Non-pigmented ciliary epithelial cell (primary cell): ENCODE data around the gene WDFY2.
"Not testable (repeated sequence)": the region's sequence is repeated elsewhere in the genome, so short reads cannot be mapped to it uniquely, and the experiment has no call there.

Experiments used
- DNase-seq: peaks from one replicate; pipeline ENCODE4 v3.0.0-alpha.2; 2010; ENCODE audit warnings: low read depth

The WDFY2 gene

DNA sequence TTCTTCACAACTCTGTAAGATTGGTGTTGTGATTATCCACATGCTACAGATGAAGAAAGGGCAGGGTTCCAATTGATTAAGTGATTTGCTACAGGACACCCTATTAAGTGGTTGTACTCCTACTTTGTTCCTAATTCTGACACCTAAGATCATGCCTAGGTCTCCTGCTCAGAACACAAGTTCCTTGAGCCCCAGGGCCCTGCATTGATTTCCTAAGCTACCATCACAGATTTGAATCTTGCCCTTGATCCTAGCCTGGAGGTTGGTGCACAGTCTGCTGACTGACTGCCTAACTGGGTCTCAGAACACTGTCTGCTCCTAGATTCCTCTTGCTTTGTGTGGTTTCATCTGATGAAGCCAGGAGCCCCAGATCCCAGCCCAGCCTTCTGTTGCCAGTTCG is 19.6 kb upstream of the WDFY2 start:
- no peak for DNase-seq

DNA sequence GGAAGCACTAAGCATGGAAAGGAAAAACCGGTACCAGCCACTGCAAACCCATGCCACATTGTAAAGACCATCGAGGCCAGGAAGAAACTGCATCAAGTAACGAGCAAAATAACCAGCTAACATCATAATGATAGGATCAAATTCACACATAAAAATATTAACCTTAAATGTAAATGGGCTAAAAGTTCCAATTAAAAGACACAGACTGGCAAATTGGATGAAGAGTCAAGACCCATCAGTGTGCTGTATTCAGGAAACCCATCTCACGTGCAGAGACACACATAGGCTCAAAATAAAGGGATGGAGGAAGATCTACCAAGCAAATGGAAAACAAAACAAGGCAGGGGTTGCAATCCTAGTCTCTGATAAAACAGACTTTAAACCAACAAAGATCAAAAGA is 15.3 kb upstream of the WDFY2 start:
- not testable (repeated sequence) for DNase-seq

DNA sequence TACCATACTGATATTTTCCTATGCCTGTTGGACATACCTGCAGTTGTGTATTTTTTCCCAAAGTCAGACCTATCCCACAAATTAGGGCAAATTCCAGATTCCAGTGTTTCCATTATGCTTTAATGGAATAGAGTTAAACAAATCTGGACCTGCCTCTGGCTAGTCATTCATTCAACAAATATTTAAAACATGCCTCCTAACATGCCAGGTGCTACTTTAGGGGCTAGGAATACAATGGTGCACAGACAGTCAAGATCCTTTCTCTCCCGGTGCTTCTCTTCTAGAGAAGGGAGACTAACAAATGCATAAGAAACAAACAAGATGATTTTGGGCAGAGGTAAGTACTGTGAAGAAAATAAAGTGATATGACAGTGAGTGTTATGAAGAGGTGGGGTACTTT is 7.5 kb upstream of the WDFY2 start:
- DNase-seq, result no peak

DNA sequence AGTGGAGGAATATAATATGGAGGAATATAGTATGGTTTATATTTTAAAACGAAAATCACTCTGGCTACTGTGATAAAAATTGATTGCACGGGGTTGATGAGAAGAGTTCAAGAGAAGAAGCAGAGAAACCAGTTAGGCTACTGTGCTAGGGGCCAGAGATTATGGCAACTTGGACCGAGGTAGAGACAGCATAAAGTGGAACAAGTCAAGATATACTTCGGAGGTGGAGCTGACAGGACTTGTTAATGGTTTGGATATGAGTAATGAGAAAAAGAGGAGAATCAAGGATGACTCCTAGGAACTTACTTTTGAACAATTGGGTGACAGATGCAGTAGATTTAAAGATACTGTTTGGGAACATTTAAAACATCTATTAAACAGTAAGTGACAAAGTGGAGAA is 6.6 kb upstream of the WDFY2 start:
- DNase-seq, result no peak

DNA sequence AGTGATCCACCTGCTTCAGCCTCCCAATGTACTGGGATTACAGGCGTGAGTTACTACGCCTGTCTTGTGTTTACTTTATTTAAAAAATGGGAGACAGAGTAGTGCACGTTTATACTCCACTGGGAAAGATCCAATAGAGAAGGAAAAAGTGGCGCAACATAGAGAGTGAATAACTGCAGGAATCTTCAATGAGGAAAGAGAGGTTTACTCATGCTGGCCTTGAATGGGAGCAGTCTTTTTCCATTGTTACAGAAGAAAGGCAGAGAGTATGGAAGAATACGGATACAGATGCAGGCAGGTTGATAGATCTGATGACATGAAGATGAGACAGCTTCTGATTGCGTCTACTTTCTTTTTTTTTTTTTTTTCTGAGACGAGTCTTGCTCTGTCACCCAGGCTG is 4.6 kb upstream of the WDFY2 start:
- DNase-seq, result no peak

DNA sequence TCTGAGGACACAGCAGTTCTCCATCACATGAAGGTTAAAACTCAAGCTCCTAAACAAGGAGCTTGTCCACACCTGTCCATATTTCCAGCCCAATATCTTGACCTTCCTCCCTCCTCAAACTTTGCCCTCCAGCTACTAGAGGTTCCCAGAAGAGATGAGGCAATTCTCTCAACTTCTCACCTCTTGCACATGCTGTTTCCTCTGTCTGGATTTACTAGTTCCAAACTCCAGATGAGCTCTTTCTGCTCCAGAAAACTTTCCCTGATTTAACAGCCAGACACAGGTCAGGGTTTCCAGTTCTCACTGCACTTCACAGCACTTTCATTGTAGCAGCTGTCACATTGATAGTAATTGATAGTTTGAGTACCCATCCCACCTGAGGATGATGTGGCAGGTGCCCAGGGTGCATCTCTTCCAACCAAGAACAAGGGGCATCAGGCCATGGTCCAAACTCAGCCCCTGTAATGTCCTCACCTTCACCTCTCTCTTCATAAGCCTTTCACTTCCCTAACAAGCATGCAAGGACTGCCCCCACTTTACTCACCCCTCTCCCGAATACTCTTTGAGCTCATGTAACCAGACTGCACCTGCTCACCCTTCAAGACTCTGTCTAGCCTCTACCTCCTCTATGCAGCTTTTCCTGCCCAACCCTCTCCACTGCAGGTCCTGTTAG is 3.0 kb upstream of the WDFY2 start:
- no peak for DNase-seq

DNA sequence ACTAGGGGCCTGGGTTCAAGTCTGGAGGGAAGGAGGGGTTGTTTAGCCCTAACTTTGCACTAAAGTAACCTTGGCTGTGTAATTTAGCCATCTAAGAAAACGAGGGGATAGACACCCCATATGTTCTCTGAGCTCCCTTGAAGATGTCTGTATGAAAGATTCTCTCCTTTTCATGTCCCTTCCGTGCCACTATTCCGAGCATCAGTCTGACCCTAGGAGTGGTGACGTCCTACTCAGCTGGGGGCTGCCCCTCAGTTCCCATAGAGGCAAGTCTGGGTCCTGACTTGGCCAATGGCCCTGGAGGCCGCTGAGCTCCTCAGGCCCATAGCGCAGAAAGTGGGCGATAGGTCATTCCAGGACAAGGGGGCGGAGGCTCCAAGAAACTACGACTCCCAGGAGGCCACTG is 790 bp upstream of the WDFY2 start:
- no peak for DNase-seq

DNA sequence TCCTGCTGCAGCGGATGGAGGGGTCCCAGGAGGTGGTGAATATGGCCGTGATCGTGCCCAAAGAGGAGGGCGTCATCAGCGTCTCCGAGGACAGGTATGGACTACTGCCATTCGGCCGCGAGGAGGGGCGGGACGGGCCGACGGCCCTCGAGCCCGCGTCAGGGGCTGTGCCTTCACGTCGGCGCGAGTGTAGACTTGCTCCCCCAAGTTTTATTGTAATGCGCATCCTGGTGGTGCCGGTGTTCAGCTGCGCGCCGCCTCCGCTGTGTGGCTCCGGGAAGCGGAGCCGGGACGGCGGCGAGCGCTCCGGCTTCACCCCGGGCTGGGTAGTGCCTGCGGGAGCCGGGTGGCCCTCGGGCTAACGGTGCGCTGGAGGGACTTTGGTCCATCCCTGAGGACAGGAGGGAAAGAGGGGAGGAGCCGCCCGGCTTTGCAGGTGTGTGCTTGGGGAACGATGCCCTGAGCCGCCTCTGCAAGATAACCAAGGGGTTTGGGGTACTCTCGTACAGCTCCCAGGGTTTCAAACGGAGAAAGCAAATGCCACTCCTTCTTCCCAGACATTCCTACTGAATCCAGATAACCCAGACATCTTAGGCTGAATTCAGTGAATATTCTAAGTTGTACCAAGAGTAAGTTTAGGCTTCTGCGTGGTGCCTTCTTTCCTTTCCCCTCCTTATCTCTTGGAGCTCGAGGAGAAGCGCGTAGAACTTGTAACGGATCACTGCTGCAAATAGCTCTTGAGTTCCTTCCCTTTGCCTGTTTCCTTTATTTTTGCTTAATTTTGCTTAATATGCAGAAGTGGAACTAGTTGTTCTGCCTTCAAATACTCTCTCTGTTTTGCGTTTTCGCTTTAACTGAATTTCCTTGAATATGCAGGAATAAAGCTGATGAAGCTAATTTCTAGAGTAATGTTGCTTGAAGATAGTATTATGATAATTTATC is 740 bp downstream of the WDFY2 start:
- DNase-seq, result no peak

DNA sequence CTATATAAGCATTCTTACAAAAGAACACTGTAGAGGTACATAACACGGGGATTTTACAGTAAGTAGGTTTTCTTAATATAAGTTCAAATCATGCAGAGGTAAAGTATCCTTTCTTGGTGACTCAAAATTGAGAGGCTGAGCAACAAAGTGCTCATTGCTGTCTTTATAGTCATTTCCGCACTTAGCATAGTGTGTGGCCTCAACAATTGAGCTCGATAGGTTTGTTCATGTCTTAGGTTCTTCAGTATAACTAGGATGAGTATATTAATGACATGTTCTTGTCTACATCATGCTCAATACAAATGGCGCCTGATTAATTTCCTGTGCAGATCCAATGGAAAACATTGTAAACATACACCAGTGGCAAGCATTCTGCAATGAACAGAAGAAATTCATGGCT is 1.4 kb downstream of the WDFY2 start:
- DNase-seq, result no peak

DNA sequence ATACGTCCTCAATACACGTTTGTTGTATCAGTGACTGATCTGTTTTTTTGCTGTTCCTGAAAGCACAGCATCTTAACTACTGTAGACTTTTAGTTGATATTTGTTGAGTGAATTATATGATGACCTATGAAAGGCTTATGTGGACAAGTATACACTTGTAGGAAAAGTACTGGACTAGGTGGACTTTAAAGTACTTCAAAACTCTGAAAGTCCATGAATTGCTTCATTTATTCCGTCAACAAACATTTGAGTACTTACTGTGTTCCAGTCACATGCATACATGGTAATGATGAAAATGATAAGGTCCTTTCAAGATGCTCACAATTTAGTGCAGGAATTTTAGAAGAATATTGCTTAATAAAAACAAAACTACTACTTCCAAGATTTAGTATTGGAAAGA is 3.1 kb downstream of the WDFY2 start:
- no peak for DNase-seq

DNA sequence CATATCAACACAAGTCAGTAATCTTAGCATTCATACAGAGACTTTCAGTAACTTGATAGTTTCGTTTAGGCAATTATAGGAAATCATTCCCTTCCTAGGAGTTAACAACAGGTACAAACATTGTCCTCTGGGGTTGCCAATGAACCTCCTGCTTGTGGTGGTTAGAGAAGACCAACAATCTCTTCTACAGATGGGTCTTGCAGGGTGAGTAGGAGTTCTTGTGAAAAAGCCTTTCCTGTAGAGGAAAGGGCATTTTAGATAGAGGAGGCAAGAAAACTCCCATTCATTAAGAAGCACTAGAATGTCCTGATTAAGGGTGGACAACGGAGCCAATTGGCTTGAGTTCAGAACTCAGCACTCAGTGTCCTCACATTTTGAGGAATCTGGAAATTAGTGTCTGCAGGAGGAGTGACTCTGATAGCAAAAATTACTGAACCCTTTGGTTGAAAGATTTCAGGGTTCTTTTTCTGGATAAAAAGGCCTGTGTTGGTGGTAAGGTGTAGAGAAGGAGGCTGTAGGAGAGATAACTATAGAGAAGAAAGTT is 4.2 kb downstream of the WDFY2 start:
- no peak for DNase-seq

DNA sequence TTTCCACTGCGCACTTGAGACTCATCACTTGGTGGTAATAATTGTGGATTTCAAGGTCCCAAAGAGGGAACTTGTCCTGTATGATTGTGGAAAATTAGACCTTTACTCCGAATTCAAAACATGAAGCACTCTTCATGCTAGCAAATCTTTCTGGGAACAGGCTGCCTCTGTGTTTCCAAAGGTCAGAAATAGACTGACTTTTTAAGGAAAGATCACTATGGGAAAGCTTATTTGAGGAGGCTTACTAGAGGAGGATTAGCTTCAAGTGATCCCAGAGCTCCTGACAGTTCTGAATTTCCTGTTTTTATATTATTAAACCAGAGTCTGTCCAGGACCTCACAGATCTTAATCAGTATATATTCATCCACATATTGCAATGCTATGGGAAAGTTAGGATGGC is 5.5 kb downstream of the WDFY2 start:
- no peak for DNase-seq

DNA sequence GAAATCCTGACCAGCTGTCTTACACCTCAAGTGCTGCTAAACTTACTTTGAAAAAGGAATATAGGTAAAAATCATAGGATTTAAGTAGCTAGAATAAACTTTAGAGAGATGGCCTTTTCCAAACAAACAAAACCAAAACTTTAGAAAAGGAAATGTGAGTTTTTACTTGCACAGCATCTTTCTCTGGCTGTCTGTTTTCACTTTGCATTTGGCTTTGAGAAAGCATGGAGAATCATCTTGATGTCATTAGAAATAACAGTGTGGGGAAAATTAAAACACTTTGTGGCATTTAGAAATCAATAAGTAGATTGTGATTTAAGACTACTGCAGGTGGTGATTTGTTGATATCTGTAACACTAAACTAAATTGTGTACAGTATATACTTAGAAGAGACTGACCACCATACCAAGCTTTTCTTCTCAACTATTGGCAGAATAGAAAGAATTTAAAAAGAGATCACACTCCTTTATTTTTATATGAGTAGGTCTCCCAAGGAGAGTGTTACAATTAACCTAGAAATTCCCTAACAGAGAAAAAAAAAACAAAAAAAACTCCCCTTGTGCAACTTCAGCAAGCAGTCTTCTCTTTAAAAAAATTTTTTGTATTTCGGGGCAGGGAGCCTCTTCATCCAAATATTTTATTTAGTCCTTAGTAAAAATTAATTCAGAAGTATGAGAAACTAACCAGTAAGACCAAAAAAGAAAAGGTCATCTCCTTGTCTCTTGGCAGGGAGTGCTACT is 6.1 kb downstream of the WDFY2 start:
- no peak for DNase-seq

DNA sequence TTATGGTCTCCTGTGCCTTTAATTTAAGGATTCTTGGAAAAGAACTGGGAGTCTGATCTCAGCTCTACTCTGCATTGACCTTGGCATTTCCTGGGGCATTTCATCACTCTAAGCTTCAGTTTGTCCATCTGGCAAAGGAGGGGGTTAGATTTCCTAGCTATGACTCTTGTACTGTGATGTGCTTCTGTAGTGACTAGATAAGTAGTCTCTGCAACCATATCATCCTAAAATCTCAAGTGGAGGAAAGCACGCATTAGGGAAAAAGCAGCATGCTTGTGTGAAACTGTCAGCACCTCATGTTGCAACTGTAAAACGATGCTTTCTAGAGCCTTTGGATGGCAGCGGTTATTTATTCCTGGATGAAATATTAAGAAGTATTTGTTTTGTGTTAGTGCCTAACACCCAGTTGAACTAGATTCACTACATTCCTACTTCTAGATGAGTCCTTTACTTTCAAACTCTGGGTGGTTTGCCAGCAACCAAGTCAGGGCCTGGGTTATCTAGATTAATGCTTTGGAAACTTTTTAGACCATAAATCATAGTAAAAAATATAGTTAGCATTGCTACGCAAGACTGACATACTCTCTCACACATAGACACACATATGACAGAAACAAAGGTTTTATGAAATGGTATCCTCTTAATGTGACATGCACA is 6.8 kb downstream of the WDFY2 start:
- no peak for DNase-seq

DNA sequence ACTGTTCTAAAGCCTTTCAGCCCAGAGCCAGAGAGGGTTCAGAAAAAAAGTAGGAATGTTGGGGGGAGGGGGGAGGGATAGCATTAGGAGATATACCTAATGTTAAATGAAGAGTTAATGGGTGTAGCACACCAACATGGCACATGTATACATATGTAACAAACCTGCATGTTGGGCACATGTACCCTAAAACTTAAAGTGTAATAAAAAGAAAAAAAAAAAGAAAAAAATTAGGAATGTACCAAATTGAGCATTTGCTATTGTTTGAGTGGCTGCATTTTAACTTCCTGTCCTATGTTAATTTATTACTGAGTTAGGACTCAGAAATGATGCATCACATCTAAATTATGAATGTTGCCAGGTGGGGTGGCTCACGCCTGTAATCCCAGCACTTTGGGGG is 7.7 kb downstream of the WDFY2 start:
- not testable (repeated sequence) for DNase-seq

DNA sequence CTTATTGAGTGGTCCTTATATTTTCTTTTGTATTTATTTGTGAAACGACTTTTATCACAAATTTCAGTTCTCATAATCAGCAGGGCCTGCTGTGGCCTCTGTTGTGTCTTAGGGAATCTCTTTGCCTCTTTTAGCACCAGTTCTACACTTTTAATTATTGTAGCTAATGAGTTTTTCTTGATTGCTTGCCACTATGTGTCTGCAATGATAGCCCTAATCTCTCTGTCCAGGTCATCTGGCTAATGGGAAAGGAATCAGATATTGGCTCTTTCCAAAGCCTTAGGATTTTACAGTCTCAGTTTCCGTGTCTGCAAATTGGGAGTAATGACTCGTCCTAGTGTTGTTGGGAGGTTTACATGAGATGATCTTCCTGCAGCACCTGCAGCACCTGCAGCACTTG is 10.2 kb downstream of the WDFY2 start:
- DNase-seq, result no peak

DNA sequence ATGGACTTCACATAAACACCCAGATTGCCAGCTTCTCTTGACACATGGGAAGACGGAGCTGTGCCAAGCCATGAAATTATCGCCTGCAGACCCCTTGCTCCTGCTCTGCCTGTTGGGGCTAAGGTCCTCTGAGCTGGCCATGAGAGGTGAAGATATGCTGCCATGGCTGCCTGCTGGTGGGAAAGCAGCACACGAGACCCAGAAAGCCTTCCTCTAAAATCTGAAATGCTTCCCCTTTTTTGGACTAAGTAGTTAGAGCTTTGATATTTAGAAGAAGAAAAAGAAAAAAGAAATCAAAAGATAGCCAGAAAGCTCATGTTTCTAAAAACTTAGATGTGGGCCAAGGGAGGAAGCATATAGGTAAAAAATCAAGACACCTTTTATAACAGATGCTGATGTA is 11.2 kb downstream of the WDFY2 start:
- no peak for DNase-seq

DNA sequence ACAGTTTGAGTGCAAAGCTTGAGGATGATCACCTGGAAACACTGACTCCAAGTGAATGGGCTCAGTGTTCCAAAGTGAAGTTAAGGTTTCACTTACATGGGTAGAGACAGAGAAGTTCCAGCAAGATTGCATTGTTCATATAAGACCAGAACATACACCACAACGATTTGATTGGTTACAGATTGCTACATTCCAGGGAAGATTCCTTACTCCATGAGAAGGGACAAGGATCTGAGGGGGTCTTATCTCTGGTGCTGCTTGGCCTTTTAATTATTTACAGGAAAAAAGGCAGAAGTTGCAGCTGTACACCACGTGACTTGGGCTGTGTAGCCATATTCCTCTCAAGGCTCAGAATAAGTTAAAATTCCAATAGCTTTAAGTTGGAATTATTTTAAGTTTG is 12.3 kb downstream of the WDFY2 start:
- DNase-seq, result no peak

DNA sequence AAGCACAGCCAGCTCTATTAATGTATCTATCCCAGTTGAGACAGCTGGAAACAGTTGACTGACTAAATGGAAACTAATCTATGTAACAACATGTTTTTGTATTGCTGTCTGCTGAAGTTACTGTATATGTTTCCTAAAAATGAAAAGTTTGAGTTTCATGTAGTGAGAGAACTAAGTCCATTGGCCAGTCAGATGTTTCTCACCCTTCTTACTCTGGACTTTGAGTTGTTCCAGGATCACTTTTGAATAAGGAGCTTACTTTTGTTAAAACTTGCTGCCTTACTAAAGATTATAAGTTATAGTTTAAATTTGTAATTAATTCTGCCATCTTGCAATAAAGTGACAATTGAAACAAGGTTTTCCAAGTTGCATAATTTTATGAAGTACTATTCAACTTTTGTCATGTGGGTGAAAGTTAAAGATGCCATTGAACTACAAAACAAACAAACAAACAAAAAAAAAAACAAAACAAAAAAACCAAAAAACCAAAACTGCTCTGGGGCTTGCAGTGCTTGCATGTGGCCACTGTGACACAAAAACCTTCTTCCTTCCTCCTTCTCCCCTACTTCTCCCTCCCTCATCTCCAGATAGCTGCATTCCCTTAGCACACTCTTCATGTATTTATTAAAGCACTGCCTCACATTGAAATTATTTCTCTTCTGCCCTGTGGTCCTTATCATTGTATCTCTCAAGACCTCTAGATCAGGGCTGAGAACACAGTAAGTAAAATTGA is 15.3 kb downstream of the WDFY2 start:
- DNase-seq, result no peak

DNA sequence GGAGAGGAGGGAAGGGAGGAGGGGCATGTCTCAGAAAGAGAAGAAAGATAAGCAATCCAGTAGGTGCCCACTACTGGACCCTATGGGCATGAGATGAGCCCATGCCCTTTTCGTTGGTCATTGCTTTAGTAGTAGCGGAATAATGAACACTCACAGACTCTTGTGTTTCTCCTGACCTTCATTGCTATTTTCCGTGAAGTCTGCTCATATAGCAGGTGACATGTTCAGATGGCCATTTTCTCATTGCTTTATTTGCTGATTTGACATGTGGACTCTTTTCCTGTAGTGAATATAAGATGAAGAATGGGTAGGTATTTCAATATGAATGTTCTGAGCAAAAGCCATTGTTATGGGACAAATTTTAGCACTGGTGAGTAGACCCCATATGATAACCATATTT is 16.4 kb downstream of the WDFY2 start:
- DNase-seq, result no peak
